ENCODE measurements around the gene MDM4.

DNA sequence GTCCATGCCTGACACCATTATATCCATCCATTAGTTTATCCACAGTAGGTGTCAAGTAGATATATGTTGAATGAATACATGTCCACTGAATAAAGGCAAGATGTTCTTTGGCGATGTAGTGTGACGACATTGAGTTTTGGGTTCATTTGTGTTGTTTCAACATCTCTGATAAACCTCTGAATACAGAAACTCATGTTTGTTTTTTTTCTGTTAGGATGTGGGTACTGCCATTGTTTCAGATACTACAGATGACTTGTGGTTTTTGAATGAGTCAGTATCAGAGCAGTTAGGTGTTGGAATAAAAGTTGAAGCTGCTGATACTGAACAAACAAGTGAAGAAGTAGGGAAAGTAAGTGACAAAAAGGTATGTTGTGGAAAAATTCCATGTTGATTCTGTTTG lies 28.1 kb downstream of the MDM4 start:
- TF ChIP-seq POLR2AphosphoS5 (IDR thresholded peaks at IDR 0.05), result no peak
- TF ChIP-seq, protein P1, sequence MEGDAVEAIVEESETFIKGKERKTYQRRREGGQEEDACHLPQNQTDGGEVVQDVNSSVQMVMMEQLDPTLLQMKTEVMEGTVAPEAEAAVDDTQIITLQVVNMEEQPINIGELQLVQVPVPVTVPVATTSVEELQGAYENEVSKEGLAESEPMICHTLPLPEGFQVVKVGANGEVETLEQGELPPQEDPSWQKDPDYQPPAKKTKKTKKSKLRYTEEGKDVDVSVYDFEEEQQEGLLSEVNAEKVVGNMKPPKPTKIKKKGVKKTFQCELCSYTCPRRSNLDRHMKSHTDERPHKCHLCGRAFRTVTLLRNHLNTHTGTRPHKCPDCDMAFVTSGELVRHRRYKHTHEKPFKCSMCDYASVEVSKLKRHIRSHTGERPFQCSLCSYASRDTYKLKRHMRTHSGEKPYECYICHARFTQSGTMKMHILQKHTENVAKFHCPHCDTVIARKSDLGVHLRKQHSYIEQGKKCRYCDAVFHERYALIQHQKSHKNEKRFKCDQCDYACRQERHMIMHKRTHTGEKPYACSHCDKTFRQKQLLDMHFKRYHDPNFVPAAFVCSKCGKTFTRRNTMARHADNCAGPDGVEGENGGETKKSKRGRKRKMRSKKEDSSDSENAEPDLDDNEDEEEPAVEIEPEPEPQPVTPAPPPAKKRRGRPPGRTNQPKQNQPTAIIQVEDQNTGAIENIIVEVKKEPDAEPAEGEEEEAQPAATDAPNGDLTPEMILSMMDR (IDR thresholded peaks at IDR 0.05), result no peak
- TF ChIP-seq POLR2A (IDR thresholded peaks at IDR 0.05), result no peak

Data from upper lobe of left lung (tissue), 4 donors.